NCI-H2196 (cell line): ENCODE data around the gene PATJ.

ENCODE experiments used
- DNase-seq: peaks from one replicate; lab custom pipeline; 2025; ENCODE audit not compliant: unreplicated experiment; lab: John Stamatoyannopoulos, UW

Gene PATJ

DNA sequence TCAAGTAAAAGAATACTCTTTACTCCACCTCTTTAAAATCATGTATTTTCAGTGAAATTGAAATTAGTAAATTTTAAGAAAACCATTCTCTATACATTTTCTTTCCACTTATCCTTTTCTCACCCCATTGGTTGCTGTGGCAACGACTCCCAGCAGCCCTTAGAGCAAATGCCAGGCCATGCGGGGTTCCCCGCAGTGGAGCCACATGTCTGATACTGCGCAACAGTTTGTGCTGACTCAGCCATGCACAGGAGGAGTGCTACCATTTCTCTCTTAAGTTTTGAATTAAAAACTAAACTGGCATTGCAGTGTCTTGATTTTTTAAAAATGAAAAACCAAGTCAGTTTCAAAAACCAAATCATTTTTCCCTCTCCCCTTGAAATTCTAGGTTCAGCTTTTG lies 238.3 kb downstream of the PATJ start:
- DNase-seq: no peak

DNA sequence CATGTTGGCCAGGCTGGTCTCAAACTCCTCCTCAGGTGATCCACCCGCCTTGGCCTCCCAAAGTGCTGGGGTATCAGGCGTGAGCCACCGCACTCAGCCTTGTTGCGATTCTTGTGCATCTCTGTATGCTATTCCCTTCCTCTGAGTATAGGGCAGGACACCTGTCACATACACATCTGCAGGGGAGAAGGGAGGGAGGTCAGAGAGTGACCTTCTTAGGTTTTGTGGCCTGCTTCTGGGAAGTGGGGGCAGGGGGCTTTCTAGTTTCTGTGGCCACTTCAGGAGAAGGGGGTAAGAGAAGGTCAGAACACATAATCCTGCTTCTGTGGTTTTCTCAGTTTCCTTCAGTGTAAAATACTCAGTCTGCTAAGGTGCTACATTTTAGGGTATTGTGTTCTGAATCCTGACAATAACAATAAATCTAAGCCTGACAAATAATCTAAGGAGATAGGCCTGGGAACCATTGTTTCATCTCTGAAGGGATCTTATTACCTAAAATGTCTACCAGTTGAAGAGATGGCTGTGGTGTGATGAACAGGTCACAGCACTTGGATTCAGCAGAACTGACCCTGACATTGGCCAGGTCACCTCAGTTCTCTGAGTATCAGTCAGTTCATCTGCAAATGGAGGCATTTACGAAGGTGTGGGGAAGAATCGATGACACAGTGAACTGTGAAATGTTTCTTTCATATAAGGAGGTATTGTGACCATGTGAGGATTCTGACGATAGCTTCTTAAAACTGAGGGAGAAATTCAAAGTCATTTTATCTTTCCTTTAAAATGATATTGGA lies 239.8 kb downstream of the PATJ start:
- DNase-seq: no peak

DNA sequence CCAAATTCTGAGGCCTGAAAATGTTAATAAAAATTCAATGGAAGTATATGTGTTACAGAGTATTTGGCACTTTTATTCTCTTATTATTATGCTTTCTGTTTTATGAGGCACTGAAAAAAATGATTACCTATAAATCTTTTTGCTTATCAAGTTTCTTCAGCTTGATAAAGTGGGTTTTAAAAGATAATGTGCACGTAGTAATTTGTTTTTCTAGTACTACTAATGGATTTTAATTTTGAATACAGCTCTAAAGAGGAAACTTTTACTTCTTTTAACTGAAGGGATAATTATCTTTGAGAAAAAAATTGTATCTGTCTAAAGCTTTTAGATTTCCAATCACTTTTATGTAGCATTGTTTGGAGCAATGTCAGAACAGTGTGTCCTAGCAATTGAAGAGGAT lies 241.0 kb downstream of the PATJ start:
- no peak for DNase-seq

DNA sequence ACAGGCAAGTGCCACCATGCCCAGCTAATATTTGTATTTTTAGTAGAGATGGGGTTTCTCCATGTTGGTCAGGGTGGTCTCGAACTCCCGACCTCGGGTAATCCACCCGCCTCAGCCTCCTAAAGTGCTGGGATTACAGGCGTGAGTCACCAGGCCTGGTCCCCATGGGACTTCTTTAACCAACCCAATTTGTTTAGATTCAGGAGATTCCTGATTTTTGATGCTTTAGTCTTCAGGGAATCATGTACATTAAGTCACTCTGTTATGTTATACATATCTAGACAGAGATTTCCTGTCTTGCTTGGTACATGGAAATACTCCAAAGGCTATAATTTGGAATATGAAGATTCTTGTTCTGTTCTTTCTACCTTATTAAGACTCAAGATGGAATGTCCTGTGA lies 250.0 kb downstream of the PATJ start:
- no peak for DNase-seq

DNA sequence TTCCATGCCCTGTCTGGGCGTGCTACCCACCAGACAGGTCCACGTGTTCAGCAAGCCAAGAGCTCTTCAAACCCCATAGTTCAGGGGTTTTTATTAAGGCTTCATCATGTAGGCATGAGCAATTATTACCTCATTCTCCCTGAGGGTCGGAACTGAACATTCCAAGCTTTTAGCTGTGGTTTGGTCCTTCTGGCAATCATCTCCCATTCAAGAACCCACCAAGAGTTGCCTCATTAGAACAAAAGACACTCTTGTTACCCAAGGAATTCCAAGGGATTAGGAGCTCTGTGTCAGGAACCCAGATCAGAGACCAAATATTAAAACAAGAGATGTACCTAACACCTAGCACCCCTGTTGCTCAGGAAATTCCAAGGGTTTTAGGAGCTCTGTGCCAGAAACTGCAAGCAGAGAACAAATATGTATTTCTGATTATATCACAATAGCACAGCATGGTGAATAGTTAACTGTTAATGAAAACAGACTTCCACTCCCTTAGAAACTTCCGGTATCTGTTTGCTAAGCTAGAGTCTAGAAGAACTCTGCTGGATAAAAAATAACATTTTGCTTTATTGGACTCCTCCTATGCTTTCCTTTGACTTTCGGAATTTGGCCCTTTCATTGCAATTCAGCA lies 251.2 kb downstream of the PATJ start:
- no peak for DNase-seq

DNA sequence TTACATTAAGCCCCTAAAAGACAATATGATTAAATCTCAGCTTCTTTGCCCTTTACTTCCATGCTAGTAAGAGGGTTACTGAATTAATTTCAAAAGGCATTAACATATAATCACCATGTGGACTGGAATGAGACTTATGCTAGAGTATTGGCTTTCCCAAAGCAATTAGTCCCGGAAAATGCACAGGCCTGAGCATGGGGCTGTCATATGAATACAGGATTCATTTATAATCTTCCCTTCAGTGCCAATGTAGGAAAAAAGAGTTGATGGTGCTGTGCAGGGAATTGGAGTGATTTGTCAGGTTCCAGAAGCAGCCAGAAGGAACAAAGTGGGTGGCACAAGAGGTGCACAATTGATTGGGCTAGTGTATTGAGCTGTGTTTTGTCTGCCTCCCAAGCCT lies 253.4 kb downstream of the PATJ start:
- DNase-seq: no peak

DNA sequence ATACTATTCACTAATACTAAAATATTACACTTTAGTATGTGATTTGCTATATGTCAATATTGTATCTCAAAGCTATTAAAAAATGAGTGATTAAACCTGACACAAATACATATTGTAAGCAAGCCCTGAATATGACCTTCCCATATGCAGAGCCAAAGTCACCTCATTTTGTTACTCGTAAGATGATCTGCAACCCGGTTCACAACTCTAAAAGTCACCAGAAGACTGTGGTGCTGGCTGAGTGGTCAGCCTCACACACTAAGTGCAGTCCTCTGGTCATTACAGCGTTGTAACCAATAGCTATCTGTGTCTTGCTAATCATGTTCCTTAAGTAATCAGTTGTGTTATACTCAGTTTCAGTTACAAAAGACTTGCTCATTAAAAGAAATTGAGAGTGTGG lies 254.8 kb downstream of the PATJ start:
- DNase-seq: no peak

DNA sequence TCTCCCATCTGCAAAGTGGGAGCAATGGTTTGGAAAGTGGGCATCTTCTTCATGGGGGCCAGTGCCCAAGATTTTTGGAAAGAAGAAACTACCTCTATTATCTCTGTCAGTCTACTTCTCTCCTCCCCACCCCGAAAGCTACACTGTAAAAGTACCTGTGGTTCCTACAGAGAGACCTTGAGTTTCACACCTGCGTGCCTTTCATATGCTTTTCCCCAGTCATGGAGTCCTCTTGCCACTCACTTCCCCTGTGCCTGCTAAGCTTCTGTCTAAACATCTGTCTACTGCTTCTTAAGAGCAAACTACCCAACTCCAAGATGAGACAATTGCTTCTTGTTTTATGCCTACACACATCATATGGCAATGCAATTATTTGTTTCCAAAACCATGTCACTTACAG lies 261.5 kb downstream of the PATJ start:
- no peak for DNase-seq

DNA sequence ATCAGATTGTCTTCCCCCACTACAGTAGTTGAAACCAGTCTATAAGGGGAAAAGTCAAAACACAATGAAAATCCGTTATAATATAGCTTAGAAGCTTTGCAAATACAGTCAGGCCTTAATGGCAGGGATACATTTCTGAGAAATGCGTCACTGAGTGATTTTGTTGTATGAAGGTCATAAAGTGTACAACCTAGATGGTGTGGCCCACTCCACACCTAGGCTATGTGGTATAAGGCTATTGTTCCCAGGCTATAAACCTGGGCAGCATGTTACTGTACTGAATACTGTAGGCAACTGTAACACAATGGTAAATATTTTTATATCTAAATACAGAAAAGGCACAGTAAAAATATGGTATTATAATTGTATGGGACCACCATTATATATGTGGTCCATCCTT lies 264.4 kb downstream of the PATJ start:
- no peak for DNase-seq

DNA sequence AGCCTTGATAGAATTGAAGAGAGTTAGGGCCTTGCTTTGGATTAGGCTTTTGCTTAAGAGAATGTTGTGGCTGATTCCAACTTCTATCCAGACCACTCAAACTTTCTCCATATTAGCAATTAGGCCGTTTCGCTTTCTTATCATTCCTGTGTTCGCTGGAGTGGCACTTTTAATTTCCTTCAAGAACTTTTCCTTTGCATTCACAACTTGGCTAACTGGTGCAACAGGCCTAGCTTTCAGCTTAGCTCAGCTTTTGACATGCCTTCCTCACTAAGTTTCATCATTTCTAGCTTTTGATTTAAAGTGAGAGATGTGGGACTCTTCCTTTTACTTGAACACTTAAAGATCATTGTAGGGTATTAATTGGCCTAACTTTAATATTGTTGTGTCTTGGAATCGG lies 268.7 kb downstream of the PATJ start:
- no peak for DNase-seq

DNA sequence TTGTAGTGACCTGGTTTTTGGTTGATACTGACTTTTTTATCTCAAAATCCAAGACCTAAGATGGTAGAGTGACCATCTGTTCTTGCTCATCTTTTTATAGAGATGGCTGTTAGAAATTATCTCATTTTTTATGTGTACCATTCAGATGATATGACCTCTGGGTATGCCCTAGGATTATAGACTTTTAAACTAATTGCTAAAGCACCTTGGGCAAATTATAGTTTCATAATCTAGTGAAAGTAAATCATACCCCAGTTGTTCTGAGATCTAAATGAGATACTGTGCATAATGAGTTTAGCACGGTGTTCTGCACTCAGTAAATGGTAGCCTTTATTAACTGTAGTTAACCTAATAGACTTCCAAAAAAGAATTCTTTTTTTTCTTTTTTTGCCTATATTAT lies 269.8 kb downstream of the PATJ start:
- no peak for DNase-seq

DNA sequence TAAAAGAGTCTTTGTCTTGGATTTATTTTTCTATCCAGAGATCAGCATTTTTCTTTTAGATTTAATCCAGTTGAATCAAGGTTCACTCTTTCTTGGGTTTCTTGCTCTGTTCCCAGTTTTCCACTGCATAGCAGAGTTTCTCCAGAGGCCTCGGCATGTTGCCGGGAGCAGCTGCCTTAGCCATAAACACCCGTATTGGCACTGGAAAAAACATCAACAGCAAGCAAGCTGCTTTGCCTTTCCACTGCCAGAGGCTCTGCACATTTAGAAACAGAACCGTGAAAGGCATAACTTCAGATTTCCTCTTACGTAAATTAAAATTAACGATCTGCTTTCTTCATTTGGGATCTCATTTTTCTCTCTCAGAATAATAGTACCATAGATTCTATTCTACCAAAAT lies 270.6 kb downstream of the PATJ start:
- no peak for DNase-seq

DNA sequence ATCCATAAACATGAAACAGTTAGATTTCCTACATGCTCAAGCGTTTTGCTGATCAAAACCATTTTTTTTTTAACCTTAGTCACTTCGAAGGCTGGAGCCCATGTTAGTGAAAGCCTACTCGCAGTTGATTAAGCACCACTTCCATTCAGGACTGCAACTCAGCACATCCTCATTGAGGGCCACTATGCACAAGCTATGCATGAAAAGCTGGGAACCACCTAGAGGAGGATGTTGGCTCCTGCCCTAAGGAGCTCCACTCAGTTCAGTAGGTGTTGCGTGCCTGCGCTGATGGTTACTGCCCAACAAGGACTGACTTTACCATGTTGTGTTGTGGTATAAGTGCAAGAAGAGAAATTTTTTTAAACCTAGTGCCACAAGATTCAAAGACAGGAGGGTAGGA lies 271.0 kb downstream of the PATJ start:
- no peak for DNase-seq

DNA sequence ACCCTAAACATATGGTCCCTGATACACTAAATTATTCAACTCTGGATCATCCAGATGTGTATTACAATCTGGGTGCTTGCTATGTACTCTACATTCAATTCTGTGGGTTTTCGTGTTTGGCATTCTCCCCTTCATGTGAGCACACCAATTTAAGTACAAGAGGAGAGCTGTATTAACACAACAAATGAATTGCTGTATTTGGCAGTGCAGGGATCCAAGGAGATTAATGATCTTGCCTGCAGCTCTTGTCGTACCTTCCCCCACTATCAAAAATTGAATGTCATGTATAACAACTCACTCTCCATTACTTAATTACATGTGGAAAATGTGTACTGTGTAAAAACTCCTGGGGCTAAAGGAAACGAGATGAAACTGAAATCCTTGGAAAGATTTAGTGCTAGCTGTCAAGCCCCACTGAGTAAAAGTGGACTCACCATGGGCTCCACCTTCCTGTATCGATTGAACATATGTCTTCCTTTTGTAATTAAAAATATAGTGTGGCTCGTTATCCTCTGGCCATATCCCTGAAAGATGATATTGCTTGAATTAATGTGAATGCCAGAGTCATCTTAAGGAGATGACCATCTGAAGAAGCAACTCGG lies 280.2 kb downstream of the PATJ start:
- no peak for DNase-seq

DNA sequence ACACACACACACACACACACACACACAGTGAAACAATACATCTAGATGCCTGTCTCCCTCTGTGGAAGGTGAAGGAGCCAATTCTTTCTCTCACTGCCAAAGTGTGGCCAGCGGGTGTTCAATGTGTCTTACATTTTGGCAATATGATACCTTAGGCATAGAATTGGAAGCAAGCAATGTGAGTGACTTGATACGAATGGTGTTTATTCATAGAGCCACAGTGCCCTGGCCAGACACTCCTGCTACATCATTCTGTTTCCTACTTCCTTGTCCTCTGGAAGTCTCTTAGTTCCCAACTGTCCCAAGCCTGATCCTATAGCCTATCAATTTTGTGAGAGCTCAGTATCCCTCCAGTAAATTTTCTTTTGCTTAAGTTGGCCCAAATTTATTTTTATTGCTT lies 282.4 kb downstream of the PATJ start:
- peak; percentile 34 for DNase-seq

DNA sequence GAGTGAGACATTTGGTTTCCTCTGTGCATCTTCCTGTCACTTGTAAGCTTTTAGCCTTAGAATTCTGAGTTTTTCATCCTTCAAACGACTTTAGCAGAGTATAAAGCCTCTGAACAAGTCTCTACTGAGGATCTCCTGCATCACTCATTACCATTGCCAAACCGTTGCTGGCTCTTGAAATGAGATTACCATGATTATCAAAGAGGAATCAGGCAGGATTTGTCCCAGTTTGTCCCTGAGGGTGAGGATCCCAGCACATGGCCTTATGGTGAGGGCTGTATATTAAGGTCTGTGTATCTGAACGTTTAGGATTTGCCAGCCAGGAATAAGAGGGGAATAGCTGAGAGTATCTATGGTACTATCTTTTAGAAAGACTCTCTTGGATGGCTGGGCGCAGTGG lies 282.9 kb downstream of the PATJ start:
- no peak for DNase-seq

DNA sequence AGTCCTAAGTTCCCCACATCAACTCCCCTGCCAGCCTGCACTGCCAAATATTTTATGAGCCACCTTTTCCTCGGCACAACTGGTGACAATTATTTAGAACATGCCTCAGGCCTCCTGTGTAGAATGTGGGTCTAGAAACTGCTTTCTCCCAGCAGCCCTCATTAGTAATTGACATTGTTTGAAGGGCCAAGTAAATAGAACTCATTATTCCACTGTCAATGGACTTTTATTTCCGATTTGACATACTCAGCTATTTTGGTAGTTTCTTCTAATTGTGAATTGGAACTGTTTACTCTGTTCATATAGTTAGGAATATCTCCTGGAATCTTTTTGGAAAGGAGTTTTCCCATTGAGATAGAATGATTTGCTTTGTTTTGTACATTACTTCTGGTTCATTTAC lies 283.6 kb downstream of the PATJ start:
- DNase-seq: no peak

DNA sequence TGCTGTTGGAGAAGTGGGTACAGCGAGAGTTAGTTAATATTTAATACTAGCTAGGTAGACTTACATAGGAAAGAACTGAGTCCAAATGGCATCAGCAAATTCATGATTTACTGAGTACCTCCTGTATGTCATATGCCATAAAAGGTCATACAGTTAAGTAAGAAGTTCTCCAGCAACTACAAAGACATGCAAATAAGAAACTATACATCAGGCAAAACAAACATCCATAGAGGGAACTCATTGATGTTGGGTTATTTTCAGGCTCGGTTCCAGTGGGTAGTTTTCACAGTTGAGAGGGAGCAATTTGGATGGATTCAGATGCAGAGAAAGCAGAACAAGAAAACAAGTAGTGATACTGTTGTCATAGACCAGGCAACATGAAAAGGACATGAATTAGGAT lies 287.4 kb downstream of the PATJ start:
- no peak for DNase-seq

DNA sequence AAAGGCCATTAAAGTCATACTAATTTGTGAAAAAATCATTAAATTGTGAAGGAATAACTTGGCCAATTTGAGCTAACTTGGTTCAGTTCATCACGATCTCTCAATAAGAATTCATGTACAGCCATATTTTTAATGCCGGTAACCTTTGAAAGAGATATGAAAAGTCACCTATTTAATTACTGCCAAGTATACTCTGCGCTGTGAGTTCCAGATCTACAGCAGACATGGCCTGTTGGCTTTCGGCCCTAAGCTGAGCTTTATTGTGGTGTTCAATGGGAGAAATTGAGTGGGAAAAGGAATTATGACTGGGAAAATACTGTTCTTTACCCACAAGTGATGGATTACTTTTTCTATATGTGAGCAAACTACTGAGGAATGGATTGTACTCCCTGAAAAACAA lies 292.5 kb downstream of the PATJ start:
- no peak for DNase-seq

DNA sequence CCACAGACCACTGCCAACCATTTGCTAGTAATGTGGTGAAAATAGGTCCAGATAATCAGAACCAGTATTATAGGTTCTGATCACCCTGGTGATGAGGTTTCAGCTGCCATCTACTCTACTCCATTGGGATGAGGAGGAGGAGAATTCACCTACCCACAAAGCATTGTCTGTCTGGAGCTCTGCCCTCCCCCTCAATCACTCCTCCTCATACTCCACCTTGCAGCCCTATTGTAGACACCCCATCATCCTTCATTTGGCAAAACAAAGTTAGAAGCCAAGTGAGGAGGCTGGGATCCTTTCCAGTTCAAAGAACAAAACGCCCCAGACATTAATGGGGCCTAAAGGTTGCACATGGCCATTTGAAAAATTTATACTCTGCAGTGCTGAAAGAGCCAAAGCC lies 295.0 kb downstream of the PATJ start:
- DNase-seq: no peak

DNA sequence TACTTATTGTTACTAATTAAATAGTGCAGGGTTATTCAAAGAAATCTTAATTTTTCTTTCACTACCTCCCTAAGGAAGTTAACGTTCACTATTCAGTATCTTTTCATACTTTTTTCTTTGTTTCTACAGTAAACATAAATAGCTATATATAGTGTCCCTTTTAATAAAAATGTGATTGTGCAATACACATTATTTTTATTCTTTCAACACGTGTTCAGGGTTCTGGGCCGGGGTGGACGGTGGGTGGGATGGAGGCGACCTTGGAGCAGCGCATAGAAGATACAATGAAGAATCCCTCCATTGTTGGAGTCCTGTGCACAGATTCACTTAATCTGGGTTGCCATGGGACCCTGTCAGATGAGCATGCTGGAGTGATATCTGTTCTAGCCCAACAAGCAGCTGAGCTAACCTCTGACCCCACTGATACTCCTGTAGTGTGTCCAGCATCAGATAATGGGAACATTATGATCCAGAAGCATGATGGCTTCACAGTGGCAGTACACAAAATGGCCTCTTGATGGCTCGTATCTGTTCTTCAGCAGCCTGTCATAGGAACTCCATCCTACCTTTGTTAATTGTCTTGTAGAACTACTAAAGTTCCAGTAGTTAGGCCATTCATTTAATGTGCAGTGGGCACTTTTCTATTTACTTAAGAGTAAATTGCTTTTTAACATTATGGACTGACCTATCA lies 296.5 kb downstream of the PATJ start:
- no peak for DNase-seq

DNA sequence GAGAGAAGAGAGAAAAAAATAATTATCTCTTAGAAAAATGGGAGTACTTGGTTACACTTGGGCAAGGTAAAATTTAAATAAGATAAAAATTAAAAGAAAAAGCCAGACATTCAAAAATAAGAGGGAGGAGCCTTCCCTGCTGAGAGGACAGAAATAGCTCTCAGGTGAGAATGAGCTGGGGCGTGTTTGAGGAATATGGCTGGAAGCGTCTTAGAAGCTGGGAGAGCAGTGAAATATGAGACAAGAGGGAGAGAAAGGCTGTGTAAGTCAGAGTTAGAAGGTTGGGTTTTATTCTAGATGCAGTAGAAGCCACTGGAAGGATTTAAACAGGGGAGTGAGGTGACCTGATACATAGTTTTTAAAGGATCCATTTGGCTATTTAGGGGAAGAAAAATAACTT lies 298.2 kb downstream of the PATJ start:
- no peak for DNase-seq
